CD4-positive, alpha-beta T cell treated with Interferon gamma for 1 hour (primary cell): ENCODE data around the gene ZNF620.
"Not testable (repeated sequence)": the region's sequence is repeated elsewhere in the genome, so short reads cannot be mapped to it uniquely, and the experiment has no call there.

Experiments
- DNase-seq: peaks from one replicate; pipeline ENCODE4 v3.0.0-alpha.2; 2020

ZNF620 gene

GRCh38 chr3:40504636-40505430 is 1.0 kb upstream of the ZNF620 start:
- DNase-seq: no peak

DNA sequence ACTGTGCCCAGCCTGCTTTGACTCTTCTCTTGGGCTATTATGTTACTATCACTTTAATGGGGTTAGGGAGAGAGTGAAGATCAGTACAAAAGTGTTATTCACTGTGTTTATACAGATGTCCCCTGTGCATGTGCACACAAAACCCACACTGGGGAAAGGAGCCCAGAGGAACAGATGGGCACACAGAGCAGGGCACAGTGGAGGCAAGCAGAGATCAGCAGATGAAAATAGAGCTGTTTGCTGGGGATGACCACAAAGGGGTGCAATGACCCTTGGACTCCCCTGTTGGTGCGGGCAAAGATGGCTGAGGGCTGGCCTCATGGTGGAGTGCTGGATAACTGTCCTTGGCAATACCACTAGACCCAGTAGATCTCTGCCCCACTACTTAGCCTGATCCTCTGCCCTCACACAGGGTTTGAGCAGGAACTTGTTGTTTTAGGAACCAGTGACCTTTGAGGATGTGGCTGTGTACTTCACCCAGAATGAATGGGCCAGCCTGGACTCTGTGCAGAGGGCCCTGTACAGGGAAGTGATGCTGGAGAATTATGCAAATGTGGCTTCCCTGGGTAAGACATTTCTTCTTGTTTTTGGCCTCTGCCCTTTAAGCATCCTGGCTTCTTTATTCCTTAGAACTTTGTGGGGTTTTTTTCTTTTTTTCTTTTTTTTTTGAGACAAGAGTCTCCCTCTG is 5.3 kb downstream of the ZNF620 start:
- no peak for DNase-seq

GRCh38 chr3:40516201-40516600 is 10.4 kb downstream of the ZNF620 start:
- no peak for DNase-seq

DNA sequence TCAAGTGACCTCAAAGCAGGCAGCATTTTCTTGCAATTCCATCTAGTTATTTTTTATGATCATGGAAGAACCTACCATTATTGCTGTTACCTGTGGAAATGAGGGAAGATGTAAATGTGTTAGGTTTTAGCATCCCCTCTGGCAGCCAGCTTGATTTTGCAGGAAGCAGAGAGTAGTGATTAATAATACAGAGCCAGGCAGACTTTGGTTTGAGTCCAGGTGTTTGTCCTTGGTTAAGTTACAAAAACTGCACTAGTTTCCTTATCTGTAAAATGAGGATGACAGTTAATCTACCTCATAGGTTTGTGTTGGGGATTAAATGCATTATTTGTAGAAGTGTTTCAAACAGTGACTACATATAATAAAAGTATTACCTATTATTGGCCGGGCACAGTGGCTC is 12.2 kb downstream of the ZNF620 start:
- DNase-seq: no peak

DNA sequence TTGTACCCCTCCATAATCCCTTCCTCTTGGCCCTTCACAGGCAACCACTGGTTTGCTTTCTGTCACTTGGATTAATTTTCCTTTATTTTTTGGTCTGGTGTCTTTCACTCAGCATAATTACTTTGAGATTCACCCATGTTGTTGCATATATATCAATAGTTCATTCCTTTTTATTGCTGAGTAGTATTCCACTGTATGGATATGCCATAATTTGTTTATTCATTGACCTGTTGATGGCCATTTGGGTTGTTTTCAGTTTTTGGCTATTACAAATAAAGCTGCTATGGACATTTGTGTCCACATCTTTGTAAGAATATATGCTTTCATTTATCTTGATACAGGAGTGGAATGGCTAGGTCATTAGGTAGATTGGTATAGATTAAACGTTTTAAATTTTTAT is 13.0 kb downstream of the ZNF620 start:
- DNase-seq: no peak

GRCh38 chr3:40521254-40521653 is 15.4 kb downstream of the ZNF620 start:
- no peak for DNase-seq

- DNase-seq: no peak
These were observed 17.9 kb downstream of the ZNF620 start for GRCh38 chr3:40523781-40524180.

DNA sequence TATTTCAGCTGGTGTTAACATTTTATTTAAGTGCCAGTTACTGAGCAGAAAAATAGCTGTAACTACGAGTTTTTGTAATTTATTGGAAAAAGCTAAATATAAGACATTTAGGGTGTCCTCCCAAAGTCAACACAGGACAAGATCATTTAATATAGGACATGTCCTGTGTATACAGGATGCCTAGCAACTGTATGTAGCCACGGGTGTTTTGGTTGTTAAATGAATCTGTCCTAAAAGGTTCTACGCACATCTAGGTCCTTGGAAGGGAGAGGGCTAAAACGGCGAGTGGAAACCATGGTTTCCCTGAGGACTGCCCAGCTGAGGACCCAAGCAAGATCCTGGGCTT is 18.4 kb downstream of the ZNF620 start:
- no peak for DNase-seq

- DNase-seq: peak; percentile 84
These were observed 18.9 kb downstream of the ZNF620 start, which contains the start of gene ZNF621 for GRCh38 chr3:40524568-40525285. TSS of gene ZNF621 (plus strand) at chr3:40524960. CDS start at chr3:40525841, 881 bp downstream.

DNA sequence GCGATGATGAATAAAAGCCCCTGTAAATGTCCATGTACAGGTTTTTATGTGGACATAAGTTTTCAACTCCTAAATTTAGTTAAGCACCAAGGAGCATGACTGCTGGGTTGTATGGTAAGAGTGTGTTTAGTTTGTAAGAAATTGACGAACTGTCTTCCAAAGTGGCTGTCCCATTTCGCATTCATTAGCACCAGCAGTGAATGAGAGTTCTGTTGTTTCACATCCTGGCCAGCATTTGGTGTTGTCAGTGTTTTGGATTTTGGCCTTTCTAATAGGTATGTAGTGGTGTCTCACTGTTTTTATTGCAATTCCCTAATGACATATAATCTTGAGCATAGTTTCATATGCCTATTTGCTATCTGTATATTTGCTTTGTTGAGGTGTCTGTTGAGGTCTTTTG is 22.6 kb downstream of the ZNF620 start:
- no peak for DNase-seq

- no peak for DNase-seq
These were observed 26.4 kb downstream of the ZNF620 start for GRCh38 chr3:40532252-40532651.

DNA sequence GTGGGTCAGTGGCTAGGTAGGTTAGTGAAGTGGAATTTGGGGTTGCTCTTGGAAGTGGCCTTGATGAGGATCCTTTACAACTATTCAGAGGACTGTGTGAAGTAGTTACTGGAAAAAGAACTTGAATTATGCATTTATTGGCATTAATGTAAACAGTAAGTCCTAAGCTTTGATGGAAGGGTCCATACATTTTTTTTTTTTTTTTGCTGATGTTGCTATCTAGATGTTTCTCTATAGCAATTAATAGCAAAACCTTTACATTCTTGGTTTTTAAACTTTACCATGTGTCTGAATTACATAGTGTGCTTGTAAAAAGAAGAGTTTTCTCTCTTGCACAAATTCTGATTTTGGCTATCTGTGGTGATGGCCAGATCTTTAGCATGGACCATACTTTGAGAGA is 28.4 kb downstream of the ZNF620 start:
- DNase-seq: no peak

DNA sequence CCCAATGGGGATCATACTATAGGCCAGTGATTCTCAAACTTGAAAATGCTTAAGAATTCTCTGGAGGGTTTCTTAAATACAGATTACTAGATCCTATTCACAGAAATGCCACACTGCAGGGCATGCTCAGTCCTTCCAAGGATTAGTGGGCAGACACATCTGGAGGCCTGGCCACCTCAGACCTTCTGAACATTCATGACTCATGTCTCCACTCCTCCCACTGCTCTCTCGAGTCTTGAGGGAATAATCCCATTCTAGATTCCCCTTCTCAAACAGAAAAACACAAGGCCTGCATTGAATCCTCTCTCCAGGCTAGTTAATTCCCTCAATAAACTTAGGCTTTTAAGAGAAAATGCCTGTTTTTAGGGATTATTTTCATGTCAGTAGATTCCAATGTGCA is 41.0 kb downstream of the ZNF620 start:
- no peak for DNase-seq

DNA sequence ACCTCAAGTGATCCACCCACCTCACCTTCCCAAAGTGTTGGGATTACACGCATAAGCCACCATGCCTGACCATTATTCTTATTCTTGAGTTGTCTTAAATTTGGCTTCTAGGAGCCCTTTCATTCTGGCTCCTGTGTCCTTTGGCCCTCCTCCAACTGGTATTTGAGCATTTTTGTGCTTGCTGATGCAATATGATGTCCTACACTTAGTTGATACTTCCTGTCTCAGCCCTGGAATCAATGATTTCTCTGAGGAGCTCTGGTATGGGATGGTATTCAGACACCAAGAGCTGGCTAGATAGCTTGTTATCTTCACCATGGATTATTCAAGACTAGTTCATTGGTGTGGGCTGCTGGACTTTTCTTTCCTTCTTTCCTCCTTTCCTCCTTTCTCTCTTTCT is 44.3 kb downstream of the ZNF620 start:
- DNase-seq: no peak

- no peak for DNase-seq
These were observed 51.8 kb downstream of the ZNF620 start for GRCh38 chr3:40557575-40558161.

DNA sequence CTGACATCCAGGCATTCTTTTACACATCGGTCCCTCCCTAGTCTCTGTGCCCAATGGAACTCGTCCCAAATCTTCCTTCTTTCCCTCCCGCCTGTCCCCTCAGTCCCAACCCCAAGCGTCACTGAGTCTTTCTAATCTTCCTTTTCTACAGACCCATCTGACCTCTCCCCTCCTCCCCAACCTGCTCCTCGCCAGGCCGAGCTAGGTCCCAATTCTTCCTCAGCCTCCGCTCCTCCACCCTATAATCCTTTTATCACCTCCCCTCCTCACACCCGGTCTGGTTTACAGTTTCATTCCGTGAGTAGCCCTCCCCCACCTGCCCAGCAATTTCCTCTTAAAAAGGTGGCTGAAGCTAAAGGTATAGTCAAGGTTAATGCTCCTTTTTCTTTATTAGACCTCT is 56.6 kb downstream of the ZNF620 start:
- not testable (repeated sequence) for DNase-seq

GRCh38 chr3:40565629-40566028 is 59.8 kb downstream of the ZNF620 start:
- DNase-seq: not testable (repeated sequence)

DNA sequence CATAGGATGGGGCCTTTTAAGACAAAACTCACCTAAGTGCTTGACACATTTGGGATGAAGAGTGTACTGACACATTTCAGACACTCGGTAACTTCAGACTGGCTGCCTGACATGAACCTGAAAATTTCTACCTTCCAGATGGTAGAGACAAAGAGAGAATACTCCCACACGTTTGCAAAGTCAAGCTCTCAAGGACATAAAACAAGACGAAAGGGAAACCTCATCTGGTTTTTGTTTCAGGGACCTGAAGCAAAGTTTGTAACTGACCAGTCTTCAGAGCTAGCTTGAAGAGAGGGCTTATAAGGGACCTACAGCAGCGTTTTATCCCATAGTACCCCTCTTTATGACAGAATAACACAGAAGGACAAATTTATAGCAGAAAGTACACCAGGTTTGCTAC is 60.9 kb downstream of the ZNF620 start:
- DNase-seq: no peak
